Measurements from ENCODE around the gene FAM120B.

DNA sequence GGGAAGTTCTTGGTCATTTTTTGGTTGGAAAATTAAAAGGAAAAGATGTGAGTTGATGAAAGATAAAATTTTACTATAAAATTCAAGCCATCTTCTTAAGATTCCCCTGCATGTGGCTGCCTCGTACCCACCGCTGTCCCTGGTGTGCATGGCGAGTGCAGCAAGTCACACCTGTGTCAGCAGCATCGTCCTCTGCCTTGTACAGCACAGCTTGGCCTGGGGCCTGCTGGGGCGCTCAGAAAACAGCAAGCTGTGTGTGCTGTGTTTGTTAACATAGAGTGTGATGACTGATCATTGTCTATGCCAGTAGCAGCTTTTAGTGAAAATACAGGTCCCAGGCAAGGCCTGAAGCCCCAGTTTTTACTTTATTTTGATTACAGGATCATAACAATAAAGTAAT is 56.7 kb downstream of the FAM120B start:
- TF ChIP-seq CTCF (IDR thresholded peaks at IDR 0.05) (no peak), EZH2phosphoT487 (IDR thresholded peaks at IDR 0.05) (no peak), EZH2 (IDR thresholded peaks at IDR 0.05) (no peak)
